Thyroid gland (tissue), 4 donors: ENCODE measurements around the gene TMEM256.

Source experiments
- POLR2A ChIP-seq, 2 donors: fragments of 450-650 bp; IDR thresholded peaks; one replicate each; pipeline ENCODE4 v1.6.1; 2017; ENCODE audit warnings: antibody characterized with exemption in 2 of 2, mild to moderate bottlenecking in 2 of 2, moderate library complexity in 1 of 2
- TF ChIP-seq, protein P1 (sequence below), 6 experiments: fragments of 200-600 bp in 3 of 6; fragments of 450-650 bp in 3 of 6; sonication (generic) in 3 of 6; IDR thresholded peaks; one replicate each; pipeline ENCODE4 v1.5.1; 2016 to 2019; ENCODE audit warnings: antibody characterized with exemption in 6 of 6, mild to moderate bottlenecking in 2 of 6, inconsistent platforms in 1 of 6, moderate library complexity in 1 of 6

DNA sequence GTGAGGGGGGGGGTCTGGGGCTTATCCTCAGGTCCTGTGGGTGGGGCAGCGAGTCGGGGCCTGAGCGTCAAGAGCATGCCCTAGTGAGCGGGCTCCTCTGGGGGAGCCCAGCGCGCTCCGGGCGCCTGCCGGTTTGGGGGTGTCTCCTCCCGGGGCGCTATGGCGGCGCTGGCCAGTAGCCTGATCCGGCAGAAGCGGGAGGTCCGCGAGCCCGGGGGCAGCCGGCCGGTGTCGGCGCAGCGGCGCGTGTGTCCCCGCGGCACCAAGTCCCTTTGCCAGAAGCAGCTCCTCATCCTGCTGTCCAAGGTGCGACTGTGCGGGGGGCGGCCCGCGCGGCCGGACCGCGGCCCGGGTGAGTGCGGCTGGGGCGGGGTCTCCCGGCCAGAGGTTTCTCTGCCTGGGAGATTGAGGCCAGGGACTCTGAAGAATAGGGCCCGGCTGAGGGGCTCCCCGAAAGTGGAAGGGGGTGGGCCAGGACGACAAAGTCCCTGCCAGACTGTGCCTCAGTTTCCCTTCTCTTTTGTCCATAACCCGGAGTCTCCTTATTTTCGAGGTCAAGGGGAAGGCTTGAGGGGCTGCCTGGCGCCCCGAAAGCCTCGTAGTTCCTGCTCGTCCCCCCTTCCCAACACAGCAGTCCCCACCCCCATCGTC, 35.7 kb upstream of the TMEM256 start, which contains the start of gene FGF11:
- TF ChIP-seq, protein P1, sequence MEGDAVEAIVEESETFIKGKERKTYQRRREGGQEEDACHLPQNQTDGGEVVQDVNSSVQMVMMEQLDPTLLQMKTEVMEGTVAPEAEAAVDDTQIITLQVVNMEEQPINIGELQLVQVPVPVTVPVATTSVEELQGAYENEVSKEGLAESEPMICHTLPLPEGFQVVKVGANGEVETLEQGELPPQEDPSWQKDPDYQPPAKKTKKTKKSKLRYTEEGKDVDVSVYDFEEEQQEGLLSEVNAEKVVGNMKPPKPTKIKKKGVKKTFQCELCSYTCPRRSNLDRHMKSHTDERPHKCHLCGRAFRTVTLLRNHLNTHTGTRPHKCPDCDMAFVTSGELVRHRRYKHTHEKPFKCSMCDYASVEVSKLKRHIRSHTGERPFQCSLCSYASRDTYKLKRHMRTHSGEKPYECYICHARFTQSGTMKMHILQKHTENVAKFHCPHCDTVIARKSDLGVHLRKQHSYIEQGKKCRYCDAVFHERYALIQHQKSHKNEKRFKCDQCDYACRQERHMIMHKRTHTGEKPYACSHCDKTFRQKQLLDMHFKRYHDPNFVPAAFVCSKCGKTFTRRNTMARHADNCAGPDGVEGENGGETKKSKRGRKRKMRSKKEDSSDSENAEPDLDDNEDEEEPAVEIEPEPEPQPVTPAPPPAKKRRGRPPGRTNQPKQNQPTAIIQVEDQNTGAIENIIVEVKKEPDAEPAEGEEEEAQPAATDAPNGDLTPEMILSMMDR (IDR thresholded peaks at IDR 0.05), result no peak
- TF ChIP-seq POLR2A (IDR thresholded peaks at IDR 0.05), result no peak
